Measurements from ENCODE around the gene OLIG1. TPM values are rescaled to one million over a fixed set of nuclear protein-coding genes. Genes with fewer than 3 reads are reported as not detected.

The OLIG1 gene
- total and polyA plus RNA-seq, 10 of the 15 experiments (the other 5 are each of a cell fraction or from before 2014, with no cell fraction given): not detected

- WGBS (ENCODE audit: insufficient coverage, insufficient replicate concordance, low lambda C conversion rate, missing lambda C conversion rate): 8% methylated on average over 6 of the region's 7 CpGs
- ChIA-PET RAD21 (ENCODE audit: unreplicated experiment) (no interaction called here), POLR2A (no interaction called here), SMC1A (ENCODE audit: uncharacterized antibody, unreplicated experiment) (no interaction called here), CTCF (no interaction called here)
- no TSS peak for BruUV-seq (replicated peaks)
- no peaks in the 10 kb centered on the region for H3K36me3 ChIP-seq (ENCODE audit: control insufficient read depth in 2 of 2, insufficient read depth in 2 of 2, low read length in 1 of 2)
- in situ Hi-C loops (cut with MboI): no loop called here
- H4K20me1 ChIP-seq (ENCODE audit: control insufficient read depth, insufficient read depth): no peaks in the 10 kb centered on the region
- no peak for DNase-seq (ENCODE audit: low read depth, low spot score)
- no peak for ATAC-seq
- FAIRE-seq: no peak
- no peaks in the 10 kb centered on the region for H3K79me2 ChIP-seq (ENCODE audit: control insufficient read depth, insufficient read depth, low read length)
- H3K27me3 ChIP-seq (replicated peaks in 1 of 2; ENCODE audit: control insufficient read depth in 2 of 2, insufficient read depth in 2 of 2, low read length in 1 of 2): peaks cover 1 to 3% of the 10 kb centered on the region in 2 experiments; a peak in 3 of 4 replicates
- TF ChIP-seq POLR2AphosphoS2 (IDR thresholded peaks at IDR 0.05; ENCODE audit: low read depth, low read length) (no peak), ZBED1 (IDR thresholded peaks at IDR 0.05; ENCODE audit: borderline replicate concordance) (no peak)
- intact Hi-C loops (cut with micrococcal nuclease; ENCODE audit: unreplicated experiment): no loop called here
- H3K4me3 ChIP-seq: no peak overlapping the region
- no peak overlapping the region for H3K9ac ChIP-seq (ENCODE audit: control insufficient read depth, insufficient read depth, low read length)
- no peak overlapping the region for H3K4me2 ChIP-seq (ENCODE audit: control insufficient read depth, insufficient read depth)
- no peaks in the 10 kb centered on the region for H3K4me1 ChIP-seq (ENCODE audit: control insufficient read depth, insufficient read depth, low read length)
- H3K9me3 ChIP-seq (replicated peaks; ENCODE audit: control insufficient read depth, insufficient read depth, low read length): no peaks in the 10 kb centered on the region
- H2AFZ ChIP-seq (ENCODE audit: control insufficient read depth, low read depth, low read length): no peak overlapping the region
- no peak overlapping the region for H3K27ac ChIP-seq (ENCODE audit: control insufficient read depth, insufficient read depth)
These were observed 29.2 kb downstream of the OLIG1 start for GRCh38 chr21:33099131-33099530.

GRCh38 chr21:33101300-33101911 is 31.5 kb downstream of the OLIG1 start:
- SMC1A ChIA-PET (ENCODE audit: uncharacterized antibody, unreplicated experiment): interaction anchor here (1.0 kb wide), 1 partner anchor 25 kb away, joined by 3 read pairs; no protein-coding TSS in a partner anchor
- BruUV-seq (replicated peaks): no TSS peak

More at GRCh38 chr21:33101300-33101911, 31.5 kb downstream of the OLIG1 start:
- no peaks in the 10 kb centered on the region for H3K9me3 ChIP-seq (replicated peaks; ENCODE audit: control insufficient read depth, insufficient read depth, low read length)
- TF ChIP-seq ZNF207 (IDR thresholded peaks at IDR 0.05; ENCODE audit: borderline replicate concordance) (no peak), NBN (IDR thresholded peaks at IDR 0.05) (no peak), SRF (IDR thresholded peaks at IDR 0.05; ENCODE audit: low read depth in 2 of 2, low read length in 2 of 2) (no peak), MXI1 (IDR thresholded peaks at IDR 0.05; ENCODE audit: low read depth, low read length) (no peak)
- 18% methylated on average over 30 of the region's 30 CpGs for WGBS (ENCODE audit: insufficient coverage, insufficient replicate concordance, low lambda C conversion rate, missing lambda C conversion rate)
- ChIA-PET RAD21 (ENCODE audit: unreplicated experiment) (no interaction called here), POLR2A (no interaction called here), CTCF (interaction anchor here (1.4 kb wide), 1 partner anchor 180 kb away, joined by 4 read pairs; no protein-coding TSS in a partner anchor)
- H3K79me2 ChIP-seq (ENCODE audit: control insufficient read depth, insufficient read depth, low read length): no peaks in the 10 kb centered on the region
- peaks cover 3 to 5% of the 10 kb centered on the region in 2 experiments for H3K27me3 ChIP-seq (replicated peaks in 1 of 2; ENCODE audit: control insufficient read depth in 2 of 2, insufficient read depth in 2 of 2, low read length in 1 of 2)
- no peak overlapping the region for H3K27ac ChIP-seq (ENCODE audit: control insufficient read depth, insufficient read depth)
- in situ Hi-C loops (cut with MboI): no loop called here
- DNase-seq (ENCODE audit: low read depth, low spot score): no peak
- H4K20me1 ChIP-seq (ENCODE audit: control insufficient read depth, insufficient read depth): no peaks in the 10 kb centered on the region
- no peak overlapping the region for H3K9ac ChIP-seq (ENCODE audit: control insufficient read depth, insufficient read depth, low read length)
- no peak overlapping the region for H3K4me2 ChIP-seq (ENCODE audit: control insufficient read depth, insufficient read depth)
- no peaks in the 10 kb centered on the region for H3K4me1 ChIP-seq (ENCODE audit: control insufficient read depth, insufficient read depth, low read length)
- peak; percentile 83 for ATAC-seq
- H2AFZ ChIP-seq (ENCODE audit: control insufficient read depth, low read depth, low read length): no peak overlapping the region
- no peak for FAIRE-seq
- intact Hi-C loops (cut with micrococcal nuclease; ENCODE audit: unreplicated experiment): no loop called here
- H3K36me3 ChIP-seq (ENCODE audit: control insufficient read depth in 2 of 2, insufficient read depth in 2 of 2, low read length in 1 of 2): no peaks in the 10 kb centered on the region
- no peak overlapping the region for H3K4me3 ChIP-seq
